GM18907 (cell line): ENCODE results near the gene PARN.
"Not testable (repeated sequence)": the region's sequence is repeated elsewhere in the genome, so short reads cannot be mapped to it uniquely, and the experiment has no call there.

Source experiments
- ATAC-seq: cut with Tn5 transposase; IDR thresholded peaks from one replicate; pipeline ENCODE4 v1.9.1; 2021; ENCODE audit warnings: mild to moderate bottlenecking, moderate library complexity; ENCODE audit not compliant: unreplicated experiment

Gene PARN

GRCh38 chr16:14574698-14575415 lies 55.2 kb downstream of the PARN start:
- ATAC-seq: not testable (repeated sequence)

GRCh38 chr16:14572535-14572934 lies 57.5 kb downstream of the PARN start:
- ATAC-seq: no peak

GRCh38 chr16:14569213-14569612 lies 60.8 kb downstream of the PARN start:
- ATAC-seq: no peak

GRCh38 chr16:14566599-14566998 lies 63.5 kb downstream of the PARN start:
- ATAC-seq: no peak

- no peak for ATAC-seq
Observed at GRCh38 chr16:14565688-14566025, 64.4 kb downstream of the PARN start.

GRCh38 chr16:14564861-14565687 lies 65.0 kb downstream of the PARN start:
- ATAC-seq: no peak

GRCh38 chr16:14564323-14564722 lies 65.7 kb downstream of the PARN start:
- ATAC-seq: no peak

- no peak for ATAC-seq
Observed at GRCh38 chr16:14562691-14563491, 67.2 kb downstream of the PARN start.

GRCh38 chr16:14560523-14560922 lies 69.5 kb downstream of the PARN start:
- no peak for ATAC-seq

GRCh38 chr16:14559809-14560241 lies 70.2 kb downstream of the PARN start:
- no peak for ATAC-seq

GRCh38 chr16:14553447-14553846 lies 76.6 kb downstream of the PARN start:
- no peak for ATAC-seq

- no peak for ATAC-seq
Observed at GRCh38 chr16:14549789-14550153, 80.3 kb downstream of the PARN start.

- no peak for ATAC-seq
Observed at GRCh38 chr16:14548933-14549788, 80.9 kb downstream of the PARN start.

GRCh38 chr16:14545346-14545884 lies 84.6 kb downstream of the PARN start:
- no peak for ATAC-seq

- ATAC-seq: not testable (repeated sequence)
Observed at GRCh38 chr16:14544846-14545245, 85.2 kb downstream of the PARN start.

- ATAC-seq: no peak
Observed at GRCh38 chr16:14539631-14540030, 90.4 kb downstream of the PARN start.

GRCh38 chr16:14539156-14539555 lies 90.9 kb downstream of the PARN start:
- ATAC-seq: no peak

- ATAC-seq: no peak
Observed at GRCh38 chr16:14538604-14539003, 91.5 kb downstream of the PARN start.

- no peak for ATAC-seq
Observed at GRCh38 chr16:14531613-14532012, 98.4 kb downstream of the PARN start.

- no peak for ATAC-seq
Observed at GRCh38 chr16:14531101-14531500, 99.0 kb downstream of the PARN start.
